HUES64 (cell line): ENCODE data around the gene SUOX.

Experiments used
- H3K27ac ChIP-seq: 2 replicates; pipeline ENCODE4 v1.7.0; 2013; ENCODE audit warnings: low read depth, low read length, inconsistent platforms
- H3K27me3 ChIP-seq: 2 replicates; pipeline ENCODE4 v1.6.1; 2013; ENCODE audit warnings: mild to moderate bottlenecking, low read length; ENCODE audit not compliant: insufficient read depth
- H3K36me3 ChIP-seq: 2 replicates; pipeline ENCODE4 v1.6.1; 2013; ENCODE audit warnings: mild to moderate bottlenecking, low read length; ENCODE audit not compliant: insufficient read depth
- H3K4me1 ChIP-seq: 2 replicates; pipeline ENCODE4 v1.6.1; 2013; ENCODE audit warnings: mild to moderate bottlenecking, low read length, moderate library complexity; ENCODE audit not compliant: insufficient read depth
- H3K4me3 ChIP-seq: 2 replicates; pipeline ENCODE4 v1.5.1; 2013; ENCODE audit warnings: mild to moderate bottlenecking, low read length, moderate library complexity
- H3K9ac ChIP-seq: 2 replicates; pipeline ENCODE4 v1.6.1; 2013; ENCODE audit warnings: mild to moderate bottlenecking, low read depth, low read length
- H3K9me3 ChIP-seq: 2 replicates; pipeline ENCODE4 v1.6.1; 2013; ENCODE audit warnings: low read depth, low read length; ENCODE audit not compliant: insufficient read depth
- WGBS: fragments of 150-250, 120-280 bp; methylation state at CpG from one replicate; pipeline ENCODE4 v1.1.7; 2013; ENCODE audit warnings: missing lambda C conversion rate; 5-methylcytosine and 5-hydroxymethylcytosine counted together

Gene SUOX

DNA sequence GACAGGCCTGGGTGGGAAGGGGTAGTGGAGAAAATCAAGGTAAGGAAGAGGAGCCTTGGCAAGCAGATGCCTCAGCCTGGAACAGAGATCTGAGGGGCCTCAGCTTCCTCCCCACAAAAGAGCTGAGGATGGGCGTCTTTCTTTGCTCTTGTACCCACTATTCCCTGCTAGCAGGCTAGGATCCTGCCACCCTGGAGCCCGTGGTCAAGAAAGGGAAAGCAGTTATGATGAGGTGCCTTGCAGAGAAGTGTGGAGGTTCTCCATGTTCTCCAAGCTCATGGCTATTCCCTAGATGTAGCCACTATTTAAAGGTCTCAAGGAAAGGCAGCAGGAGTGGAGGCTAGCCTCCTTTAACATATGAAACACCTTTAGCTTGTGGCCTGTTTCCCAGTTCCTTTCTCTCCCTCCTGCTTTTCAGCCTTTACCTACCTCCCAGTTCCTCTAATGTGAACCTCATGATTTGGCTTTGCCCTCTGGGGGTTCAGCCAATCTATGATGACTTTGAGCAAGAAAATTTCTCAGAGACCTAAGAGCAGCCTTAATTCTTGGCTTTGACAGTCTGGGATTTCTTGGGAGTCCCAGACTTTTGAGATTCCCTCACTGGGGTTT lies 24.9 kb downstream of the SUOX start:
- peaks cover 26% of the 10 kb centered on the region for H3K36me3 ChIP-seq
- 71% methylated on average over 2 of the region's 2 CpGs for WGBS
- no peaks in the 10 kb centered on the region for H3K9me3 ChIP-seq
- no peaks in the 10 kb centered on the region for H3K27me3 ChIP-seq
- H3K4me1 ChIP-seq, result peaks cover 26% of the 10 kb centered on the region
- H3K4me3 ChIP-seq, result peak overlapping the region; percentile 61
- H3K9ac ChIP-seq, result peak overlapping the region; percentile 79; the same call in 1 of the 2 replicates
- H3K27ac ChIP-seq, result no peak overlapping the region

DNA sequence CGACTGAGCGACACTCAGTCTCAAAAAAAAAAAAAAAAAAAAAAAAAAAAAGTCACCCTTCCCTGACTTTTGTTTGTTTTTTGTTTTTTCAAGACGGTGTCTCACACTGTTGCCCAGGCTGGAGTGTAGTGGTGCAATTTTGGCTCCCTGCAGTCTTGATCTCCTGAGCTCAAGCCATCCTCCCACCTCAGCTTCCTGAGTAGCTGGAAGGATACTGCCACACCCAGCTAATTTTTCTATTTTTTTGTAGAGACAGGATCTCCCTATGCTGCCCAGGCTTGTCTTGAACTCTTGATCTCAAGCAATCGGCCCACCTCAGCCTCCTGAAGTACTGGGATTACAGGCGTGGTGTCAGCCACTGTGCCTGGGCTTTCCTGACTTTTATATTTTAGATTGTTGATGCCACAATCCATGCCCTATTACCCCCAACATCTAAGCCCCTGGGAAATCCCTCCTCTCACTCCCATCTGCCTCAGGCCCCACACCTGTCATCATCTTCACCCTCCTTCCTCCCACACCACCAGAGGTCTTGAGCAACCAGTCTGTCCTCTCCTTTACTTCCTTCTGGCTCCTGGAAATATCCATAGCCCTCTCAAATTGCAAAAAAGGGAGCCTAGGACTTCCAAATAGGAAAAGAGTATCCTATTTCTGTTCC lies 31.6 kb downstream of the SUOX start:
- H3K27me3 ChIP-seq, result no peaks in the 10 kb centered on the region
- peaks cover 76% of the 10 kb centered on the region for H3K36me3 ChIP-seq
- no peak overlapping the region for H3K4me3 ChIP-seq
- no peaks in the 10 kb centered on the region for H3K9me3 ChIP-seq
- H3K27ac ChIP-seq, result no peak overlapping the region
- no peak overlapping the region for H3K9ac ChIP-seq
- WGBS, result 76% methylated on average over 5 of the region's 5 CpGs
- H3K4me1 ChIP-seq, result no peaks in the 10 kb centered on the region

GRCh38 chr12:56029166-56029519 lies 32.1 kb downstream of the SUOX start:
- Histone ChIP-seq H3K27ac (no peak overlapping the region), H3K27me3 (no peaks in the 10 kb centered on the region), H3K4me3 (no peak overlapping the region), H3K36me3 (peaks cover 76% of the 10 kb centered on the region), H3K9me3 (no peaks in the 10 kb centered on the region), H3K9ac (no peak overlapping the region), H3K4me1 (no peaks in the 10 kb centered on the region)

DNA sequence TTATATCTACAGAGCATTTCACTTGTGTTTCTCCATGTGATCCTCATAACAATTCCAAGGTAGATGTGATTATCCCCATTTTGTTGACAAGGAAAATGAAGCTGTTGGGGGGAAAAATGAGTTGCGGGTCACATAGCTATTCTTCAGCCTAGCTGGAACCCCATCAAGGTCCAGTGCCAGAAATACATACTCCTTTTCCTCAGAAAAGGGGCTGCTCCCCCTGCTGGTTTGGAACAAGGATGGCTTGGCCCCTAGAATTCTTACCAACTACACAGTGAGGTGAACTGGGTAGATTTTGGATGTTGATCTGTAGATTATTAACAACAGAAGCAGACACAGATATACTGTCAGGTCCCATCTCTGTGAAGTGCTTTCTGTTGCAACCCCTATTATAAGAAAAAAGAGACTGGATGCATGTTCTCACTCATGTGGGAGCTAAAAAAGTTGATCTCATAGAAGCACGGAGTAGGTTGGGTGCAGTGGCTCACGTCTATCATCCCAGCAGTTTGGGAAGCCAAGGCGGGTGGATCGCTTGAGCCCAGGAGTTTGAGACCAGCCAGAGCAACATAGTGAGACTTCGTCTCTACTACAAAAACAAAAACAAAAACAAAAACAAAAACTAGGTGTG lies 32.7 kb downstream of the SUOX start:
- no peak overlapping the region for H3K9ac ChIP-seq
- no peak overlapping the region for H3K4me3 ChIP-seq
- H3K27ac ChIP-seq, result no peak overlapping the region
- WGBS, result 94% methylated on average over 6 of the region's 6 CpGs
- H3K27me3 ChIP-seq, result no peaks in the 10 kb centered on the region
- H3K36me3 ChIP-seq, result peaks cover 77% of the 10 kb centered on the region
- H3K9me3 ChIP-seq, result no peaks in the 10 kb centered on the region
- no peaks in the 10 kb centered on the region for H3K4me1 ChIP-seq

DNA sequence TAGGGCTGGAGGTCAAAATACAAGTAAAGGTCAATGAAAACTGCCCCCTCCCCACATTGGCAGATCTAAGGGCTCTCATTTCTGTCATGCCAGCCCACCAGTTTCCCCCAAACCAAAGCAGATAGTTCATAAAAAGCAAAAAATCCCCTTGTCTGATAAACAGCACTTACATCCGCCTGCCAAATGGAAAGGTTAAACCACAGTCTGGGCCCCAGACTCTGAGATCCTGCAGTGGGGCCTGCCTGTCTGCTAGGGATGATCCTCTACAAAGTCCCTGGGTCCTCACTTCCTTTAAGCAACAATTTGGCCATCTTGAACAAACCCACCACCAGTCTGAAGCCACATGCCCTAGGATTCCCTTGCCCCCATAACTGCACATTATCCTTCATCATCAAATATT lies 34.9 kb downstream of the SUOX start:
- H3K27ac ChIP-seq, result no peak overlapping the region
- H3K4me3 ChIP-seq, result no peak overlapping the region
- H3K9ac ChIP-seq, result no peak overlapping the region
- H3K36me3 ChIP-seq, result peaks cover 72% of the 10 kb centered on the region
- 93% methylated on average over 1 of the region's 1 CpG for WGBS
- no peaks in the 10 kb centered on the region for H3K4me1 ChIP-seq
- no peaks in the 10 kb centered on the region for H3K27me3 ChIP-seq
- no peaks in the 10 kb centered on the region for H3K9me3 ChIP-seq

- 94% methylated on average over 21 of the region's 21 CpGs for WGBS
- Histone ChIP-seq H3K9me3 (no peaks in the 10 kb centered on the region), H3K27ac (no peak overlapping the region), H3K27me3 (no peaks in the 10 kb centered on the region), H3K36me3 (peaks cover 54% of the 10 kb centered on the region), H3K4me1 (0 out of 2 replicates have a peak, but pooled peaks cover 3% of the 10 kb centered on the region), H3K9ac (no peak overlapping the region), H3K4me3 (no peak overlapping the region)
These were observed 37.7 kb downstream of the SUOX start for GRCh38 chr12:56034586-56035332.

- no peak overlapping the region for H3K9ac ChIP-seq
- H3K27me3 ChIP-seq, result no peaks in the 10 kb centered on the region
- no peaks in the 10 kb centered on the region for H3K9me3 ChIP-seq
- H3K4me1 ChIP-seq, result peaks cover 6% of the 10 kb centered on the region; the same call in 1 of the 2 replicates
- WGBS, result 83% methylated on average over 2 of the region's 2 CpGs
- H3K36me3 ChIP-seq, result peaks cover 43% of the 10 kb centered on the region
- no peak overlapping the region for H3K27ac ChIP-seq
- no peak overlapping the region for H3K4me3 ChIP-seq
These were observed 40.1 kb downstream of the SUOX start for GRCh38 chr12:56037161-56037560.

- Histone ChIP-seq H3K4me3 (no peak overlapping the region), H3K27ac (no peak overlapping the region)
- 79% methylated on average over 2 of the region's 2 CpGs for WGBS
These were observed 41.1 kb downstream of the SUOX start for GRCh38 chr12:56038022-56038655.

DNA sequence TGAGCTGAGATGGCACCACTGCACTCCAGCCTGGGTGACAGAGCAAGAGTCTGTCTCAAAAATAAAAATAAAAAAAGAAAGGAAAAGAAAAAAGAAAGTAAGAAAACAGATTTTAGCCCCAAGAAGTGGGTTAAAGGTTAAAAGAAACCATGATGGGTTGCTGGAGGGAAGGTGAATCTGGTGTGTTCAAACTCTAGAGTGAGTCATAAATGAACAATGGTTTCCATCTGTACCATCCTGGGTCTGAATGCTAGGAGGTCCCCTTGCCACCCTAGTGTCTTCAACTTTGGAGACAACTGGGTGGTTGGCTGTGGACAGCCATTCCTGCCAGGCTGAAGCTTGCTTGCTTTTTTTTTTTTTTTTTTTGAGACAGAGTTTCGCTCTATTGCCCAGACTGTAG lies 43.1 kb downstream of the SUOX start:
- H3K36me3 ChIP-seq, result peaks cover 45% of the 10 kb centered on the region
- H3K27me3 ChIP-seq, result no peaks in the 10 kb centered on the region
- no peaks in the 10 kb centered on the region for H3K9me3 ChIP-seq
- H3K9ac ChIP-seq, result no peak overlapping the region
- no peak overlapping the region for H3K4me3 ChIP-seq
- H3K27ac ChIP-seq, result no peak overlapping the region
- 95% methylated on average over 1 of the region's 1 CpG for WGBS
- H3K4me1 ChIP-seq, result peaks cover 6% of the 10 kb centered on the region; the same call in 1 of the 2 replicates

More at GRCh38 chr12:56038022-56038655, 41.1 kb downstream of the SUOX start:
- H3K9ac ChIP-seq, result 0 out of 2 replicates have a peak overlapping the region, but pooled peaks have one; percentile 17
- H3K27me3 ChIP-seq, result no peaks in the 10 kb centered on the region
- H3K36me3 ChIP-seq, result peaks cover 41% of the 10 kb centered on the region
- peaks cover 6% of the 10 kb centered on the region; the same call in 1 of the 2 replicates for H3K4me1 ChIP-seq
- H3K9me3 ChIP-seq, result no peaks in the 10 kb centered on the region

DNA sequence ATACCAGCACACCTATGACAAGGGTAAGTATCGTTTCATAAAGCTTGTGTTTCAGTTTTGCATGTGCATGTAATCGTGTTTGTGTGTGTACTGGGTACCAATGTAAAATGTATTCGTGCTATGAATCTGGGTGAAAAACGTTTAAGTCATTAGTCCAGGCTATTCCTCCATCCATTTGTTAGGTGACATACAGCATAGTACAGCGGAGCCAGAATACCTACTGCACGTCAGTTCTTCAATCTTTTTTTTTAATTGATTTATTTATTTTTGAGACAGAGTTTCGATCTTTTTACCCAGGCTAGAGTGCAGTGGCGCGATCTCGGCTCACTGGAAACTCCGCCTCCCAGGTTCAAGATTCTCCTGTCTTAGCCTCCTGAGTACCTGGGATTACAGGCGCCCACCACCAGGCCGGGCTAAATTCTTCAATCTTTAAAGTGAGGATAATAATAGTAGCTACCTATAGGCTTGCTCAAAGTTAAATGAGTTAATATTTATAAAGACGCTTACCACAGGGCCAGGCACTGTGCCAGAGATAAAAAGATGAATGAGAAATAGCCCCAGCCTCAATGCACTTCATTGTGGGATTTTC lies 44.0 kb downstream of the SUOX start:
- Histone ChIP-seq H3K27ac (peak overlapping the region; percentile 79; the same call in 1 of the 2 replicates), H3K4me3 (peak overlapping the region; percentile 49), H3K4me1 (peaks cover 6% of the 10 kb centered on the region; the same call in 1 of the 2 replicates), H3K9ac (peak overlapping the region; percentile 33; the same call in 1 of the 2 replicates), H3K36me3 (peaks cover 44% of the 10 kb centered on the region), H3K27me3 (no peaks in the 10 kb centered on the region), H3K9me3 (no peaks in the 10 kb centered on the region)
- WGBS, result 56% methylated on average over 11 of the region's 14 CpGs
